HepG2 (cell line): ENCODE data around the gene PRDM15. TPM values are rescaled to one million over a fixed set of nuclear protein-coding genes. Genes with fewer than 3 reads are reported as not detected.

Experiments
- ATAC-seq: fragments of 200-7000 bp; cut with Tn5 transposase; 3 replicates; pipeline ENCODE4 v1.9.1; 2020; ENCODE audit warnings: mild to moderate bottlenecking, moderate library complexity
- BruUV-seq: library from RNA; stranded (reverse); fragments of 400-500 nt; replicated peaks from 2 replicates; lab custom pipeline; 2021; lab: Mats Ljungman, UMichigan
- CTCF ChIA-PET: fragments of 300-600 bp; formaldehyde crosslinking; extraction: SDS; loops from one replicate; lab custom pipeline; 2021; ENCODE audit warnings: low total read pairs, inconsistent platforms, low intra/inter-chr PET ratio; lab: Yijun Ruan, JAX
- POLR2A ChIA-PET: fragments of 350-600 bp; sonication (Branson Sonifier 250); formaldehyde crosslinking; loops from one replicate; lab custom pipeline; 2020; ENCODE audit warnings: antibody characterized with exemption, inconsistent platforms; lab: Yijun Ruan, JAX
- DNase-seq: peaks from one replicate; pipeline ENCODE4 v3.0.0-alpha.2; 2015; ENCODE audit warnings: low spot score
- FAIRE-seq: peaks from 3 replicates; lab custom pipeline; 2011; peaks lifted over from hg19 to GRCh38; lab: Jason Lieb, UNC
- H2AFZ ChIP-seq: one replicate; pipeline ENCODE4 v1.6.1; 2011; ENCODE audit warnings: low read length, inconsistent platforms
- H3K27ac ChIP-seq: fragments of 300-600 bp; 3 replicates; pipeline ENCODE4 v1.8.0; 2011; ENCODE audit warnings: mixed run types, mild to moderate bottlenecking, mixed read lengths, low read length, inconsistent platforms; ENCODE audit not compliant: insufficient read depth; ENCODE audit errors: extremely low read length
- H3K27me3 ChIP-seq, 2 experiments: fragments of 200-600 bp in 1 of 2; 2 replicates in 1 of 2; 3 replicates in 1 of 2; pipeline versions ENCODE4 v1.6.0 to v1.8.0; 2011; ENCODE audit warnings: low read length in 2 of 2, mild to moderate bottlenecking in 2 of 2, moderate library complexity in 2 of 2, inconsistent platforms in 1 of 2; ENCODE audit not compliant: insufficient read depth in 2 of 2, control insufficient read depth in 1 of 2
- H3K36me3 ChIP-seq, 2 experiments: fragments of 200-600 bp in 1 of 2; replicated peaks in 1 of 2; 2 replicates in 1 of 2; 3 replicates in 1 of 2; pipeline versions ENCODE4 v1.5.1 to v1.8.0; 2011; ENCODE audit warnings: low read length in 2 of 2, inconsistent platforms in 1 of 2; ENCODE audit not compliant: insufficient read depth in 2 of 2, control insufficient read depth in 1 of 2
- H3K4me1 ChIP-seq: 2 replicates; pipeline ENCODE4 v1.5.1; 2012; ENCODE audit warnings: low read length, inconsistent platforms; ENCODE audit not compliant: insufficient read depth
- H3K4me2 ChIP-seq: 2 replicates; pipeline ENCODE4 v1.6.0; 2011; ENCODE audit warnings: low read depth, low read length, inconsistent platforms
- H3K4me3 ChIP-seq, 3 experiments: fragments of 200-600 bp in 1 of 3; sonication (generic), shearing (Covaris generic) in 1 of 3; replicated peaks in 1 of 3; 2 replicates each; pipeline ENCODE4 v1.5.1; 2011 to 2016; ENCODE audit warnings: low read length in 3 of 3, inconsistent platforms in 2 of 3, low read depth in 2 of 3, mild to moderate bottlenecking in 2 of 3, control low read depth in 1 of 3, mixed read lengths in 1 of 3; ENCODE audit not compliant: insufficient read depth in 1 of 3
- H3K79me2 ChIP-seq: one replicate; pipeline ENCODE4 v1.6.1; 2011; ENCODE audit warnings: low read length, inconsistent platforms; ENCODE audit not compliant: insufficient read depth
- H3K9ac ChIP-seq: 2 replicates; pipeline ENCODE4 v1.6.0; 2011; ENCODE audit warnings: mild to moderate bottlenecking, low read depth, low read length, inconsistent platforms; ENCODE audit not compliant: insufficient read depth
- H3K9me3 ChIP-seq: 2 replicates; pipeline ENCODE4 v1.5.1; 2012; ENCODE audit warnings: mild to moderate bottlenecking, low read length
- H4K20me1 ChIP-seq: 2 replicates; pipeline ENCODE4 v1.6.0; 2011; ENCODE audit warnings: inconsistent platforms, mild to moderate bottlenecking, low read length, moderate library complexity; ENCODE audit not compliant: insufficient read depth
- ARID4A ChIP-seq: sonication (generic); formaldehyde crosslinking; IDR thresholded peaks from 2 replicates; pipeline ENCODE4 v1.5.0; 2020; ENCODE audit warnings: mild to moderate bottlenecking, missing genetic modification reagents, borderline replicate concordance
- ATAD3A ChIP-seq: sonication (generic); formaldehyde crosslinking; IDR thresholded peaks from 2 replicates; pipeline ENCODE4 v1.4.0; 2020; ENCODE audit warnings: missing genetic modification reagents
- DDIT3 ChIP-seq: sonication (generic); formaldehyde crosslinking; IDR thresholded peaks from 2 replicates; pipeline ENCODE4 v1.4.0; 2020; ENCODE audit warnings: mild to moderate bottlenecking, missing genetic modification reagents
- KDM3A ChIP-seq: IDR thresholded peaks from 2 replicates; pipeline ENCODE4 v1.6.1; 2018; ENCODE audit warnings: low read depth, missing compliant biosample characterization
- LRRFIP1 ChIP-seq: sonication (generic); formaldehyde crosslinking; conservative IDR thresholded peaks from 2 replicates; pipeline ENCODE4 v1.4.0; 2020; ENCODE audit warnings: missing genetic modification reagents
- NR0B2 ChIP-seq: sonication (generic); formaldehyde crosslinking; IDR thresholded peaks from 2 replicates; pipeline ENCODE4 v1.4.0; 2020; ENCODE audit warnings: mild to moderate bottlenecking, missing genetic modification reagents
- SMAD9 ChIP-seq: sonication (generic); formaldehyde crosslinking; IDR thresholded peaks from 2 replicates; pipeline ENCODE4 v1.5.1; 2020; ENCODE audit warnings: mild to moderate bottlenecking, missing genetic modification reagents
- TEAD2 ChIP-seq: sonication (generic); formaldehyde crosslinking; IDR thresholded peaks from 2 replicates; pipeline ENCODE4 v1.9.0; 2021; ENCODE audit warnings: missing genetic modification reagents
- TRIM24 ChIP-seq: sonication (generic); formaldehyde crosslinking; IDR thresholded peaks from 2 replicates; pipeline ENCODE4 v1.8.0; 2022; ENCODE audit warnings: mild to moderate bottlenecking, missing genetic modification reagents
- WIZ ChIP-seq: sonication (generic); formaldehyde crosslinking; IDR thresholded peaks from 2 replicates; pipeline ENCODE4 v1.5.1; 2020; ENCODE audit warnings: mild to moderate bottlenecking, missing genetic modification reagents
- ZNF121 ChIP-seq: sonication (generic); formaldehyde crosslinking; IDR thresholded peaks from 2 replicates; pipeline ENCODE4 v1.5.0; 2020; ENCODE audit warnings: mild to moderate bottlenecking, missing genetic modification reagents
- ZNF441 ChIP-seq: sonication (generic); formaldehyde crosslinking; IDR thresholded peaks from 2 replicates; pipeline ENCODE4 v1.7.0; 2021; ENCODE audit warnings: missing genetic modification reagents, borderline replicate concordance
- ZNF629 ChIP-seq: sonication (generic); formaldehyde crosslinking; conservative IDR thresholded peaks from 2 replicates; pipeline ENCODE4 v1.5.0; 2020; ENCODE audit warnings: missing genetic modification reagents
- ZNF83 ChIP-seq: sonication (generic); formaldehyde crosslinking; IDR thresholded peaks from 2 replicates; pipeline ENCODE4 v1.4.0; 2020; ENCODE audit warnings: missing genetic modification reagents, mild to moderate bottlenecking, borderline replicate concordance
- WGBS: methylation state at CpG from one replicate; pipeline ENCODE4 v1.1.6; 2017; ENCODE audit warnings: low lambda C conversion rate; 5-methylcytosine and 5-hydroxymethylcytosine counted together
- in situ Hi-C: cut with HindIII; loops from 2 replicates; pipeline ENCODE4 v1.10.0; 2017; ENCODE audit warnings: low pct_unique_long_range_greater_than_20kb; ENCODE audit not compliant: extremely low pct_ligation_motif_present
- intact Hi-C: fragments of 100-400 bp; cut with micrococcal nuclease; formaldehyde crosslinking; loops from one replicate; pipeline ENCODE4 v1.10.0; 2022; ENCODE audit not compliant: unreplicated experiment
- polyA plus RNA-seq, 8 experiments: library from polyadenylated mRNA; depleted of rRNA in 3 of 8; stranded (reverse) in 7 of 8; unstranded in 1 of 8; fragments of >200 nt; fragmentation: Illumina TruSeq in 4 of 8; extraction: Trizol in 4 of 8; gene quantifications; 2 replicates each; pipeline versions ENCODE4 v1.2.1 to v1.2.3, GENCODE V29; 2011 to 2016; ENCODE audit warnings: low read depth in 4 of 8, missing spikeins in 1 of 8, mixed read lengths in 1 of 8; ENCODE audit not compliant: insufficient read depth in 1 of 8
- total RNA-seq, 5 experiments: library from RNA; depleted of rRNA; stranded (reverse); fragments of >200 nt; fragmentation: Illumina TruSeq; extraction: Trizol; gene quantifications; 2 replicates each; pipeline ENCODE4 v1.2.3, GENCODE V29; 2016; ENCODE audit warnings: low read depth in 1 of 5
- TF ChIP-seq, protein P1 (sequence below): sonication (generic); formaldehyde crosslinking; IDR thresholded peaks from 2 replicates; pipeline ENCODE4 v1.8.0; 2022; ENCODE audit warnings: mild to moderate bottlenecking, missing genetic modification reagents, moderate library complexity
- TF ChIP-seq, protein P2 (sequence below): sonication (generic); formaldehyde crosslinking; IDR thresholded peaks from 2 replicates; pipeline ENCODE4 v1.5.0; 2020; ENCODE audit warnings: missing genetic modification reagents

The PRDM15 gene
- total and polyA plus RNA-seq, 2 of the 13 experiments (the other 11 are each of a cell fraction or from before 2014, with no cell fraction given): 4.0 to 6.9 TPM

DNA sequence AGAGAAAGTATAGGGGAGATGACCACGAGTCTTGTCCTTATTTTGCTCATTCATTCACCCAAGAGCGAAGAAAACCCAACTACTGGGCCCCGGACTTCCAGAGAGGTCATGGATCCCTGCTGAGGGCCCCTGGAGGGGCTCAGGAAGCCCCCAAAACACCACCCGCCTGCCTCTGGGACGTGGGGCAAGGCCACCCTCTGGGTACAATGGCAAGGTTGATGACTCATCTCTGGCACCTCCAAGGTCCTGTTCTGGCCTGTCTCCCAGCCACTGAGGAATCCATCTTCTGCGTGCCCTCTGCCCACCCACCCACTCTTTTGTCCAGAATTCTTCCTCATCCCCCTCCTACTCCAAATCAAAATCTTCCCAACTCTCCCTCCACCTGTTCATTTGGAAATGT, 21.3 kb upstream of the PRDM15 start:
- 100% methylated on average over 3 of the region's 6 CpGs for WGBS
- Histone ChIP-seq H3K9me3 (no peaks in the 10 kb centered on the region), H3K79me2 (no peaks in the 10 kb centered on the region), H3K9ac (no peak overlapping the region), H4K20me1 (no peaks in the 10 kb centered on the region), H3K4me3 (no peak overlapping the region), H3K4me1 (no peaks in the 10 kb centered on the region), H2AFZ (no peak overlapping the region), H3K36me3 (peaks cover 3 to 32% of the 10 kb centered on the region in 2 experiments; a peak in 3 of 5 replicates), H3K4me2 (no peak overlapping the region), H3K27ac (no peak overlapping the region), H3K27me3 (no peaks in the 10 kb centered on the region)
- BruUV-seq: no TSS peak
- DNase-seq (no peak), FAIRE-seq (no peak), ATAC-seq (no peak)
- CTCF ChIA-PET: no interaction called here
- in situ Hi-C loops (no loop called here), intact Hi-C loops (no loop called here)
- POLR2A ChIA-PET: no interaction called here
- TF ChIP-seq TEAD2 (CRISPR knock-in tag) (no peak), ZNF121 (CRISPR knock-in tag) (no peak), LRRFIP1 (CRISPR knock-in tag) (no peak), NR0B2 (no peak), ZNF441 (CRISPR knock-in tag) (no peak), DDIT3 (CRISPR knock-in tag) (no peak), KDM3A (no peak), ZNF629 (CRISPR knock-in tag) (no peak), ATAD3A (CRISPR knock-in tag) (no peak), TRIM24 (CRISPR knock-in tag) (no peak), WIZ (CRISPR knock-in tag) (no peak), ARID4A (CRISPR knock-in tag) (no peak), SMAD9 (CRISPR knock-in tag) (no peak), ZNF83 (no peak)
- TF ChIP-seq, protein P1, sequence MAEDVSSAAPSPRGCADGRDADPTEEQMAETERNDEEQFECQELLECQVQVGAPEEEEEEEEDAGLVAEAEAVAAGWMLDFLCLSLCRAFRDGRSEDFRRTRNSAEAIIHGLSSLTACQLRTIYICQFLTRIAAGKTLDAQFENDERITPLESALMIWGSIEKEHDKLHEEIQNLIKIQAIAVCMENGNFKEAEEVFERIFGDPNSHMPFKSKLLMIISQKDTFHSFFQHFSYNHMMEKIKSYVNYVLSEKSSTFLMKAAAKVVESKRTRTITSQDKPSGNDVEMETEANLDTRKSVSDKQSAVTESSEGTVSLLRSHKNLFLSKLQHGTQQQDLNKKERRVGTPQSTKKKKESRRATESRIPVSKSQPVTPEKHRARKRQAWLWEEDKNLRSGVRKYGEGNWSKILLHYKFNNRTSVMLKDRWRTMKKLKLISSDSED (CRISPR knock-in tag): no peak
- TF ChIP-seq, protein P2, sequence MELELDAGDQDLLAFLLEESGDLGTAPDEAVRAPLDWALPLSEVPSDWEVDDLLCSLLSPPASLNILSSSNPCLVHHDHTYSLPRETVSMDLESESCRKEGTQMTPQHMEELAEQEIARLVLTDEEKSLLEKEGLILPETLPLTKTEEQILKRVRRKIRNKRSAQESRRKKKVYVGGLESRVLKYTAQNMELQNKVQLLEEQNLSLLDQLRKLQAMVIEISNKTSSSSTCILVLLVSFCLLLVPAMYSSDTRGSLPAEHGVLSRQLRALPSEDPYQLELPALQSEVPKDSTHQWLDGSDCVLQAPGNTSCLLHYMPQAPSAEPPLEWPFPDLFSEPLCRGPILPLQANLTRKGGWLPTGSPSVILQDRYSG (CRISPR knock-in tag): no peak
